LNCaP clone FGC (cell line): ENCODE data around the gene CLDN3.
A peak's percentile ranks its signal among the peaks of the same experiment; 100 is the strongest.

Experiments used
- DNase-seq: peaks from one replicate; pipeline ENCODE4 v3.0.0-alpha.2; 2011; ENCODE audit warnings: low read depth
- H3K4me3 ChIP-seq: 2 replicates; pipeline ENCODE4 v1.5.1; 2011; ENCODE audit warnings: mild to moderate bottlenecking, low read depth, low read length, control low read depth
- CTCF ChIP-seq: IDR thresholded peaks from 2 replicates; pipeline ENCODE4 v1.5.1; 2012; ENCODE audit warnings: mild to moderate bottlenecking; ENCODE audit not compliant: control insufficient read depth, insufficient read depth; ENCODE audit errors: extremely low read depth

The CLDN3 gene

GRCh38 chr7:73769481-73770001 is 529 bp downstream of the CLDN3 start:
- no peak for TF ChIP-seq CTCF
- no peak for DNase-seq
- H3K4me3 ChIP-seq: peak overlapping the region; percentile 62

- no peak for DNase-seq
- TF ChIP-seq CTCF: no peak
These were observed 1.2 kb downstream of the CLDN3 start for GRCh38 chr7:73768641-73769480.

GRCh38 chr7:73766556-73767229 is 3.4 kb downstream of the CLDN3 start:
- TF ChIP-seq CTCF: no peak
- H3K4me3 ChIP-seq: no peak overlapping the region
- peak; percentile 73 for DNase-seq

More at GRCh38 chr7:73768641-73769480, 1.2 kb downstream of the CLDN3 start:
- peak overlapping the region; percentile 62 for H3K4me3 ChIP-seq

DNA sequence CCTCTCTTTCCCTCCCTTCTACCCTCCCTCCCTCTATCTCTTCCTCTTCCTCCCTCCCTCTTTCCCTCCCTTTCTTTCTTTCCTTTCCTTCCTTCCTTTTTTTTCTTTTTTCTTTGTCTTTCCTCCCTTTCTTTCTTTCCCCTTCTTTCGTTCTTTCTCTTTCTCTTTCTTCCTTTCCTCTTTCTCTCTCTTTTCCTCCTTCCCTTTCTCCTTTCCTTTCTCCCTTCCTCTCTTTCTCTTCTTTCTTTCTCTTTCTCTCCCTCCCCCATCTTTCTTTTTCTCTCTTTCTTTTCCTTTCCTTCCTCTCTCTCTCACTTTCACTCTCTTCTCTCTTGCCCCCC is 7.4 kb downstream of the CLDN3 start:
- no peak for DNase-seq
- no peak overlapping the region for H3K4me3 ChIP-seq
- no peak for TF ChIP-seq CTCF

- no peak for DNase-seq
These were observed 8.0 kb downstream of the CLDN3 start for GRCh38 chr7:73761854-73762658.

More at GRCh38 chr7:73761854-73762658, 8.0 kb downstream of the CLDN3 start:
- H3K4me3 ChIP-seq: no peak overlapping the region
- no peak for TF ChIP-seq CTCF
